SK-N-SH (cell line): ENCODE results near the gene C4orf50. TPM values are rescaled to one million over a fixed set of nuclear protein-coding genes. Genes with fewer than 3 reads are reported as not detected.

ENCODE experiments used
- CTCF ChIA-PET: fragments of 300-600, 350-600 bp; formaldehyde crosslinking; extraction: SDS; loops from one replicate; lab custom pipeline; 2021; lab: Yijun Ruan, JAX
- POLR2A ChIA-PET: fragments of 350-600 bp; sonication (Branson Sonifier 250); formaldehyde crosslinking; extraction: SDS; loops from one replicate; lab custom pipeline; 2020; ENCODE audit warnings: antibody characterized with exemption, inconsistent platforms; lab: Yijun Ruan, JAX
- DNase-seq: peaks from one replicate; pipeline ENCODE4 v3.0.0; 2012
- H2AFZ ChIP-seq: fragments of 200-600 bp; sonication (generic); 2 replicates; pipeline ENCODE4 v1.8.1; 2016; ENCODE audit warnings: antibody characterized with exemption, mild to moderate bottlenecking, low read depth
- H3F3A ChIP-seq: fragments of 200-600 bp; sonication (generic); replicated peaks from 2 replicates; pipeline ENCODE3; 2016; ENCODE audit warnings: antibody characterized with exemption, mild to moderate bottlenecking; ENCODE audit not compliant: insufficient read depth
- H3K27ac ChIP-seq, 2 experiments: fragments of 200-500 bp in 1 of 2; fragments of 200-600 bp in 1 of 2; sonication (Bioruptor generic) in 1 of 2; sonication (generic), shearing (Covaris generic) in 1 of 2; 2 replicates each; pipeline versions ENCODE4 v1.5.1 to v1.6.1; 2014 to 2016; ENCODE audit warnings: low read depth in 2 of 2, inconsistent platforms in 1 of 2, low read length in 1 of 2, mild to moderate bottlenecking in 1 of 2, mixed read lengths in 1 of 2
- H3K27me3 ChIP-seq: fragments of 200-600 bp; sonication (generic), shearing (Covaris generic); 2 replicates; pipeline ENCODE4 v1.6.1; 2016; ENCODE audit warnings: mixed run types; ENCODE audit not compliant: insufficient read depth
- H3K36me3 ChIP-seq, 2 experiments: fragments of 200-500 bp in 1 of 2; fragments of 200-600 bp in 1 of 2; sonication (Bioruptor generic) in 1 of 2; sonication (generic) in 1 of 2; replicated peaks in 1 of 2; 2 replicates each; pipeline versions ENCODE3 to v1.5.1; 2014 to 2016; ENCODE audit warnings: low read length in 1 of 2, mild to moderate bottlenecking in 1 of 2; ENCODE audit not compliant: insufficient read depth in 2 of 2, control insufficient read depth in 1 of 2
- H3K4me1 ChIP-seq, 2 experiments: fragments of 200-500 bp in 1 of 2; fragments of 200-600 bp in 1 of 2; sonication (Bioruptor generic) in 1 of 2; sonication (generic), shearing (Covaris generic) in 1 of 2; 2 replicates each; pipeline versions ENCODE4 v1.5.1 to v1.6.1; 2014 to 2016; ENCODE audit warnings: low read depth in 1 of 2, low read length in 1 of 2, mixed run types in 1 of 2; ENCODE audit not compliant: insufficient read depth in 2 of 2, control insufficient read depth in 1 of 2
- H3K4me2 ChIP-seq: fragments of 200-600 bp; sonication (generic), shearing (Covaris generic); 2 replicates; pipeline ENCODE4 v1.6.1; 2017; ENCODE audit warnings: mixed run types
- H3K4me3 ChIP-seq, 2 experiments: fragments of 200-500 bp in 1 of 2; fragments of 200-600 bp in 1 of 2; sonication (Bioruptor generic) in 1 of 2; sonication (generic), shearing (Covaris generic) in 1 of 2; 2 replicates each; pipeline versions ENCODE4 v1.5.1 to v1.8.1; 2014 to 2016; ENCODE audit warnings: low read depth in 2 of 2, inconsistent platforms in 1 of 2, low read length in 1 of 2, mild to moderate bottlenecking in 1 of 2, mixed read lengths in 1 of 2, moderate library complexity in 1 of 2
- H3K79me2 ChIP-seq: fragments of 200-600 bp; sonication (generic); 2 replicates; pipeline ENCODE4 v1.8.1; 2017; ENCODE audit warnings: mild to moderate bottlenecking; ENCODE audit not compliant: insufficient read depth
- H3K9ac ChIP-seq: fragments of 200-600 bp; sonication (generic); 2 replicates; pipeline ENCODE4 v1.6.1; 2017; ENCODE audit warnings: mixed run types
- H3K9me2 ChIP-seq: fragments of 200-600 bp; sonication (generic); 2 replicates; pipeline ENCODE4 v1.6.1; 2017; ENCODE audit warnings: mixed run types
- H3K9me3 ChIP-seq: fragments of 200-600 bp; sonication (generic); 2 replicates; pipeline ENCODE4 v1.6.1; 2017; ENCODE audit warnings: mixed run types, mild to moderate bottlenecking, moderate library complexity
- H4K20me1 ChIP-seq: fragments of 200-600 bp; sonication (generic); 2 replicates; pipeline ENCODE4 v1.6.1; 2017; ENCODE audit warnings: mild to moderate bottlenecking, mixed run types; ENCODE audit not compliant: insufficient read depth
- ELF1 ChIP-seq: IDR thresholded peaks from 2 replicates; pipeline ENCODE4 v1.4.0; 2012
- EZH2phosphoT487 ChIP-seq: fragments of 200-600 bp; sonication (generic); IDR thresholded peaks from 2 replicates; pipeline ENCODE4 v1.6.1; 2017; ENCODE audit warnings: low read depth, mixed run types, mild to moderate bottlenecking, antibody characterized with exemption, moderate library complexity, borderline replicate concordance
- FOXM1 ChIP-seq: IDR thresholded peaks from 2 replicates; pipeline ENCODE4 v1.4.0; 2012; ENCODE audit warnings: low read depth, mild to moderate bottlenecking
- IRF3 ChIP-seq: fragments of 150-350 bp; IDR thresholded peaks from 2 replicates; pipeline ENCODE4 v1.6.1; 2016; ENCODE audit warnings: mild to moderate bottlenecking, low read depth, low read length
- JUND ChIP-seq: IDR thresholded peaks from 2 replicates; pipeline ENCODE4 v1.4.0; 2012
- MXI1 ChIP-seq: IDR thresholded peaks from 2 replicates; pipeline ENCODE4 v1.6.1; 2012; ENCODE audit warnings: mild to moderate bottlenecking, low read depth, low read length, improper control_type of control experiment
- NFIC ChIP-seq: IDR thresholded peaks from 2 replicates; pipeline ENCODE4 v1.4.0; 2012; ENCODE audit warnings: borderline replicate concordance
- NRF1 ChIP-seq: IDR thresholded peaks from 2 replicates; pipeline ENCODE4 v1.6.1; 2012; ENCODE audit warnings: low read depth, mild to moderate bottlenecking, low read length
- SIN3A ChIP-seq: IDR thresholded peaks from 2 replicates; pipeline ENCODE4 v1.6.1; 2012; ENCODE audit warnings: low read depth, mild to moderate bottlenecking, low read length, moderate library complexity, borderline replicate concordance
- TCF12 ChIP-seq: IDR thresholded peaks from 2 replicates; pipeline ENCODE4 v1.4.0; 2012
- WGBS: methylation state at CpG from one replicate; pipeline ENCODE4 v1.1.6; 2017; ENCODE audit warnings: low lambda C conversion rate; 5-methylcytosine and 5-hydroxymethylcytosine counted together
- polyA plus RNA-seq, 3 experiments: library from polyadenylated mRNA; depleted of rRNA; stranded (reverse); fragments of >200 nt; gene quantifications; 2 replicates each; pipeline ENCODE4 v1.2.3, GENCODE V29; 2012
- TF ChIP-seq, protein P1 (sequence below): fragments of 150-350 bp; IDR thresholded peaks from 2 replicates; pipeline ENCODE4 v1.6.1; 2017; ENCODE audit warnings: antibody characterized with exemption, low read length, low read depth, borderline replicate concordance
- TF ChIP-seq, protein P2 (sequence below): IDR thresholded peaks from 2 replicates; pipeline ENCODE4; 2012
- TF ChIP-seq, protein P3 (sequence below): IDR thresholded peaks from 2 replicates; pipeline ENCODE4 v1.4.0; 2012; ENCODE audit warnings: low read depth
- TF ChIP-seq, protein P4 (sequence below): fragments of 200-600 bp; sonication (generic); IDR thresholded peaks from 2 replicates; pipeline ENCODE4 v1.6.1; 2017; ENCODE audit warnings: antibody characterized with exemption, mild to moderate bottlenecking, moderate library complexity

The C4orf50 gene
- polyA plus RNA-seq, 1 of the 3 experiments (the other 2 are of a cell fraction), result under 0.01 TPM

GRCh38 chr4:5945936-5946335 is 72.3 kb downstream of the C4orf50 start:
- POLR2A ChIA-PET, result no interaction called here

More at GRCh38 chr4:5945936-5946335, 72.3 kb downstream of the C4orf50 start:
- CTCF ChIA-PET, result interaction anchor here (1.2 kb wide), 1 partner anchor 52 kb away, joined by 3 read pairs; no protein-coding TSS in a partner anchor
- Histone ChIP-seq H3F3A (no peaks in the 10 kb centered on the region), H3K36me3 (no peaks in the 10 kb centered on the region), H3K79me2 (no peaks in the 10 kb centered on the region), H3K27me3 (no peaks in the 10 kb centered on the region), H3K9me3 (no peaks in the 10 kb centered on the region), H3K4me1 (no peaks in the 10 kb centered on the region), H4K20me1 (no peaks in the 10 kb centered on the region), H3K4me3 (no peak overlapping the region), H3K9me2 (no peaks in the 10 kb centered on the region), H3K27ac (no peak overlapping the region), H3K9ac (no peak overlapping the region), H2AFZ (no peak overlapping the region), H3K4me2 (no peak overlapping the region)
- 44% methylated on average over 6 of the region's 6 CpGs for WGBS
- DNase-seq, result no peak
- TF ChIP-seq EZH2phosphoT487 (no peak), TCF12 (no peak), NFIC (no peak), IRF3 (no peak), MXI1 (no peak), ELF1 (no peak), NRF1 (no peak), JUND (no peak), SIN3A (no peak), FOXM1 (no peak)
- TF ChIP-seq, protein P1, sequence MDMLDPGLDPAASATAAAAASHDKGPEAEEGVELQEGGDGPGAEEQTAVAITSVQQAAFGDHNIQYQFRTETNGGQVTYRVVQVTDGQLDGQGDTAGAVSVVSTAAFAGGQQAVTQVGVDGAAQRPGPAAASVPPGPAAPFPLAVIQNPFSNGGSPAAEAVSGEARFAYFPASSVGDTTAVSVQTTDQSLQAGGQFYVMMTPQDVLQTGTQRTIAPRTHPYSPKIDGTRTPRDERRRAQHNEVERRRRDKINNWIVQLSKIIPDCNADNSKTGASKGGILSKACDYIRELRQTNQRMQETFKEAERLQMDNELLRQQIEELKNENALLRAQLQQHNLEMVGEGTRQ, result no peak
- TF ChIP-seq, protein P2, sequence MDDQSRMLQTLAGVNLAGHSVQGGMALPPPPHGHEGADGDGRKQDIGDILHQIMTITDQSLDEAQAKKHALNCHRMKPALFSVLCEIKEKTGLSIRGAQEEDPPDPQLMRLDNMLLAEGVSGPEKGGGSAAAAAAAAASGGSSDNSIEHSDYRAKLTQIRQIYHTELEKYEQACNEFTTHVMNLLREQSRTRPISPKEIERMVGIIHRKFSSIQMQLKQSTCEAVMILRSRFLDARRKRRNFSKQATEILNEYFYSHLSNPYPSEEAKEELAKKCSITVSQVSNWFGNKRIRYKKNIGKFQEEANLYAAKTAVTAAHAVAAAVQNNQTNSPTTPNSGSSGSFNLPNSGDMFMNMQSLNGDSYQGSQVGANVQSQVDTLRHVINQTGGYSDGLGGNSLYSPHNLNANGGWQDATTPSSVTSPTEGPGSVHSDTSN, result no peak
- TF ChIP-seq, protein P3, sequence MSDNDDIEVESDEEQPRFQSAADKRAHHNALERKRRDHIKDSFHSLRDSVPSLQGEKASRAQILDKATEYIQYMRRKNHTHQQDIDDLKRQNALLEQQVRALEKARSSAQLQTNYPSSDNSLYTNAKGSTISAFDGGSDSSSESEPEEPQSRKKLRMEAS, result no peak
- TF ChIP-seq, protein P4, sequence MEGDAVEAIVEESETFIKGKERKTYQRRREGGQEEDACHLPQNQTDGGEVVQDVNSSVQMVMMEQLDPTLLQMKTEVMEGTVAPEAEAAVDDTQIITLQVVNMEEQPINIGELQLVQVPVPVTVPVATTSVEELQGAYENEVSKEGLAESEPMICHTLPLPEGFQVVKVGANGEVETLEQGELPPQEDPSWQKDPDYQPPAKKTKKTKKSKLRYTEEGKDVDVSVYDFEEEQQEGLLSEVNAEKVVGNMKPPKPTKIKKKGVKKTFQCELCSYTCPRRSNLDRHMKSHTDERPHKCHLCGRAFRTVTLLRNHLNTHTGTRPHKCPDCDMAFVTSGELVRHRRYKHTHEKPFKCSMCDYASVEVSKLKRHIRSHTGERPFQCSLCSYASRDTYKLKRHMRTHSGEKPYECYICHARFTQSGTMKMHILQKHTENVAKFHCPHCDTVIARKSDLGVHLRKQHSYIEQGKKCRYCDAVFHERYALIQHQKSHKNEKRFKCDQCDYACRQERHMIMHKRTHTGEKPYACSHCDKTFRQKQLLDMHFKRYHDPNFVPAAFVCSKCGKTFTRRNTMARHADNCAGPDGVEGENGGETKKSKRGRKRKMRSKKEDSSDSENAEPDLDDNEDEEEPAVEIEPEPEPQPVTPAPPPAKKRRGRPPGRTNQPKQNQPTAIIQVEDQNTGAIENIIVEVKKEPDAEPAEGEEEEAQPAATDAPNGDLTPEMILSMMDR, result no peak
